OCI-LY1 (cell line): ENCODE measurements around the gene DGLUCY.

Experiments used
- H2AFZ ChIP-seq: fragments of 200-600 bp; sonication (generic), shearing (Covaris generic); 2 replicates; pipeline ENCODE4 v1.6.0; 2014; ENCODE audit warnings: antibody characterized with exemption, mild to moderate bottlenecking, low read length
- H3F3A ChIP-seq: fragments of 200-600 bp; sonication (generic), shearing (Covaris generic); 2 replicates; pipeline ENCODE4 v1.6.0; 2014; ENCODE audit warnings: mild to moderate bottlenecking, antibody characterized with exemption, low read length, moderate library complexity; ENCODE audit not compliant: insufficient read depth
- H3K27ac ChIP-seq: fragments of 200-600 bp; sonication (generic); 2 replicates; pipeline ENCODE4 v1.5.1; 2014; ENCODE audit warnings: low read length, mixed run types, mild to moderate bottlenecking, low read depth; ENCODE audit not compliant: poor library complexity, severe bottlenecking
- H3K27me3 ChIP-seq: fragments of 200-600 bp; sonication (generic); 2 replicates; pipeline ENCODE4 v1.6.0; 2014; ENCODE audit warnings: antibody characterized with exemption, mild to moderate bottlenecking, low read length, moderate library complexity; ENCODE audit not compliant: insufficient read depth
- H3K36me3 ChIP-seq: fragments of 200-600 bp; sonication (generic); 2 replicates; pipeline ENCODE4 v1.6.1; 2014; ENCODE audit warnings: mild to moderate bottlenecking, antibody characterized with exemption, low read length, moderate library complexity, mixed read lengths; ENCODE audit not compliant: insufficient read depth
- H3K4me1 ChIP-seq: fragments of 200-600 bp; sonication (generic); 2 replicates; pipeline ENCODE4 v1.5.1; 2014; ENCODE audit warnings: mild to moderate bottlenecking, low read length, moderate library complexity; ENCODE audit not compliant: insufficient read depth, severe bottlenecking
- H3K4me2 ChIP-seq: fragments of 200-600 bp; sonication (generic), shearing (Covaris generic); 2 replicates; pipeline ENCODE4 v1.6.1; 2014; ENCODE audit warnings: low read length
- H3K4me3 ChIP-seq: fragments of 200-600 bp; sonication (generic); 2 replicates; pipeline ENCODE4 v1.5.1; 2014; ENCODE audit warnings: low read length, low read depth, mild to moderate bottlenecking, mixed read lengths; ENCODE audit not compliant: poor library complexity, severe bottlenecking
- H3K79me2 ChIP-seq: fragments of 200-600 bp; shearing (Covaris generic); 2 replicates; pipeline ENCODE4 v1.6.1; 2016; ENCODE audit warnings: mixed run types, low read length, mixed read lengths; ENCODE audit not compliant: insufficient read depth
- H3K9ac ChIP-seq: fragments of 200-600 bp; sonication (generic), shearing (Covaris generic); 2 replicates; pipeline ENCODE4 v1.6.1; 2014; ENCODE audit warnings: mild to moderate bottlenecking, low read length, mixed read lengths
- H3K9me2 ChIP-seq: fragments of 200-600 bp; sonication (generic), shearing (Covaris generic); 2 replicates; pipeline ENCODE4 v1.6.1; 2014; ENCODE audit warnings: low read depth, mild to moderate bottlenecking, low read length, mixed read lengths
- H3K9me3 ChIP-seq: fragments of 200-600 bp; shearing (Covaris generic); 2 replicates; pipeline ENCODE4 v1.6.1; 2014; ENCODE audit warnings: low read length, mixed read lengths
- H4K20me1 ChIP-seq: fragments of 200-600 bp; sonication (generic), shearing (Covaris generic); 2 replicates; pipeline ENCODE4 v1.6.0; 2016; ENCODE audit warnings: mild to moderate bottlenecking, low read length; ENCODE audit not compliant: insufficient read depth
- CTCF ChIP-seq: fragments of 200-600 bp; sonication (generic), shearing (Covaris generic); IDR thresholded peaks from 2 replicates; pipeline ENCODE4 v1.5.1; 2017; ENCODE audit warnings: mild to moderate bottlenecking, antibody characterized with exemption, low read length, moderate library complexity, mixed read lengths
- EZH2 ChIP-seq: fragments of 200-600 bp; sonication (generic), shearing (Covaris generic); IDR thresholded peaks from 2 replicates; pipeline ENCODE4 v1.8.0; 2017; ENCODE audit warnings: borderline replicate concordance, mixed run types, mild to moderate bottlenecking, antibody characterized with exemption, low read length, moderate library complexity, mixed read lengths

DGLUCY gene

GRCh38 chr14:91103116-91103515, 10.8 kb upstream of the DGLUCY start:
- Histone ChIP-seq H3K4me3 (no peak overlapping the region), H3K4me2 (no peak overlapping the region), H3K4me1 (no peaks in the 10 kb centered on the region), H3K9me2 (no peaks in the 10 kb centered on the region), H3K79me2 (no peaks in the 10 kb centered on the region), H3K9ac (no peak overlapping the region), H3F3A (no peaks in the 10 kb centered on the region), H4K20me1 (no peaks in the 10 kb centered on the region), H3K27ac (no peak overlapping the region), H2AFZ (no peak overlapping the region), H3K36me3 (no peaks in the 10 kb centered on the region), H3K9me3 (no peaks in the 10 kb centered on the region), H3K27me3 (no peaks in the 10 kb centered on the region; the same call in 1 of the 2 replicates)
- TF ChIP-seq EZH2 (no peak), CTCF (no peak)

- Histone ChIP-seq H3K79me2 (no peaks in the 10 kb centered on the region), H4K20me1 (no peaks in the 10 kb centered on the region), H3K4me1 (peaks cover 26% of the 10 kb centered on the region), H3K4me3 (no peak overlapping the region), H3K4me2 (peak overlapping the region; percentile 4; the same call in 1 of the 2 replicates), H2AFZ (0 out of 2 replicates have a peak overlapping the region, but pooled peaks have one; percentile 34), H3F3A (no peaks in the 10 kb centered on the region), H3K36me3 (no peaks in the 10 kb centered on the region), H3K27ac (no peak overlapping the region), H3K27me3 (no peaks in the 10 kb centered on the region), H3K9ac (no peak overlapping the region), H3K9me2 (no peaks in the 10 kb centered on the region), H3K9me3 (no peaks in the 10 kb centered on the region)
- no peak for TF ChIP-seq CTCF
- TF ChIP-seq EZH2 = no peak
Measured at GRCh38 chr14:91108941-91109611, 4.8 kb upstream of the DGLUCY start.

- Histone ChIP-seq H3K4me1 (peaks cover 42% of the 10 kb centered on the region), H4K20me1 (no peaks in the 10 kb centered on the region), H3K27me3 (no peaks in the 10 kb centered on the region), H3K4me2 (no peak overlapping the region), H3K36me3 (peaks cover 3% of the 10 kb centered on the region; the same call in 1 of the 2 replicates), H3F3A (no peaks in the 10 kb centered on the region), H2AFZ (no peak overlapping the region), H3K9ac (no peak overlapping the region), H3K4me3 (no peak overlapping the region), H3K79me2 (peaks cover 17% of the 10 kb centered on the region), H3K9me2 (no peaks in the 10 kb centered on the region), H3K27ac (no peak overlapping the region), H3K9me3 (no peaks in the 10 kb centered on the region)
- TF ChIP-seq EZH2 (no peak), CTCF (no peak)
Measured at GRCh38 chr14:91111443-91111842, 2.4 kb upstream of the DGLUCY start.
